ENCODE data around the gene KCNQ1.

KCNQ1 gene

GRCh38 chr11:2444821-2445745 lies at the start of gene KCNQ1:
TSS of gene KCNQ1 (plus strand) at chr11:2445008. CDS start at chr11:2445099, 91 bp downstream.
- H3K27ac Mint-ChIP-seq: no peak within 1 kb of the TSS
- H3K9me3 Mint-ChIP-seq: no peaks in the 10 kb centered on the region
- peaks cover 25% of the 10 kb centered on the region for H3K4me1 Mint-ChIP-seq
- peak; percentile 79 for ATAC-seq
- peak within 1 kb of the TSS; percentile 78 for H3K4me3 Mint-ChIP-seq
- DNase-seq (ENCODE audit: low spot score in 2 of 2): peak; percentile 48 to 72
- H3K36me3 Mint-ChIP-seq: no peaks in the 10 kb centered on the region

GRCh38 chr11:2395211-2395730 lies 49.5 kb upstream of the KCNQ1 start:
- Mint-ChIP-seq H3K27ac (no peak overlapping the region), H3K36me3 (peaks cover 51% of the 10 kb centered on the region), H3K4me3 (no peak overlapping the region), H3K9me3 (no peaks in the 10 kb centered on the region), H3K4me1 (peaks cover 17% of the 10 kb centered on the region)
- DNase-seq (ENCODE audit: low spot score in 2 of 2) (no peak), ATAC-seq (no peak)

DNA sequence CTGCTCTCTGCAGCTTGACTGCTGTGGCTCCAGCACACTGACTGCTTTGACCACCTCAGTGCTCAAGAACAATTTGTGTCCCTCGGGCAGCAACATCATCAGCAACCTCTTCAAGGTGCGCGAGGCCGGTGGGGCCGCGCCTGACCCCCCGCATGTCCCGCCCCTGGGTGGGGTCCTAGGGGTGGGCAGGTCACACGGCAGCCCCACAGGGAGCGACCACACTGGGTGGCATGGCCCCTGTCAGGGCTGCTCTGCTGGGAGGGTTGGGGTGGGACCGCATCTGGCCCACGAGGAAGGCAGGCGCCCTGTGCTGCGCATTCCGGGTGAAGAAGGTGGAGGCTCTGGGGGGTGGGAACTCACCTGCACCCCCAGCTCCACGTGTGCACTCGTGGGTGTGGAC lies 49.0 kb upstream of the KCNQ1 start:
- DNase-seq (ENCODE audit: low spot score in 2 of 2) (no peak), ATAC-seq (no peak)
- Mint-ChIP-seq H3K36me3 (peaks cover 53% of the 10 kb centered on the region), H3K27ac (no peak overlapping the region), H3K9me3 (no peaks in the 10 kb centered on the region), H3K4me3 (no peak overlapping the region), H3K4me1 (peaks cover 13% of the 10 kb centered on the region)

DNA sequence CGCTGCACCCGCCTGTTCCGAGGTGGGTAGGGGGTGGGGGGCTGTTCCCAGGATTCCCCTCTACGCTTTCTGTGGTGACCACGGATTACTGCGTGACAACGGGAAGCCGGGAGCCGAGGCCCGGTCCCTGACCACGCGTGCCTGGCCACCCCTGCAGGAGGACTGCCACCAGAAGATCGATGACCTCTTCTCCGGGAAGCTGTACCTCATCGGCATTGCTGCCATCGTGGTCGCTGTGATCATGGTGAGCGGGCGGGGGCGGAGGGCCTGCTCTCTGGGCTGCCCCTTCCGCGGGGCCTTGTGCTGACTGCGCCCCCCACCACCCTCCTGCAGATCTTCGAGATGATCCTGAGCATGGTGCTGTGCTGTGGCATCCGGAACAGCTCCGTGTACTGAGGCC lies 48.3 kb upstream of the KCNQ1 start:
- peaks cover 17% of the 10 kb centered on the region for H3K4me1 Mint-ChIP-seq
- ATAC-seq: no peak
- peaks cover 57% of the 10 kb centered on the region for H3K36me3 Mint-ChIP-seq
- H3K4me3 Mint-ChIP-seq: no peak overlapping the region
- H3K27ac Mint-ChIP-seq: no peak overlapping the region
- DNase-seq (ENCODE audit: low spot score in 2 of 2): no peak
- H3K9me3 Mint-ChIP-seq: no peaks in the 10 kb centered on the region

DNA sequence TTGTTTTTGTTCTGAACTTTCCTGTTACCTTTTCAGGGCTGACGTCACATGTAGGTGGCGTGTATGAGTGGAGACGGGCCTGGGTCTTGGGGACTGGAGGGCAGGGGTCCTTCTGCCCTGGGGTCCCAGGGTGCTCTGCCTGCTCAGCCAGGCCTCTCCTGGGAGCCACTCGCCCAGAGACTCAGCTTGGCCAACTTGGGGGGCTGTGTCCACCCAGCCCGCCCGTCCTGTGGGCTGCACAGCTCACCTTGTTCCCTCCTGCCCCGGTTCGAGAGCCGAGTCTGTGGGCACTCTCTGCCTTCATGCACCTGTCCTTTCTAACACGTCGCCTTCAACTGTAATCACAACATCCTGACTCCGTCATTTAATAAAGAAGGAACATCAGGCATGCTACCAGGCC lies 47.8 kb upstream of the KCNQ1 start:
- no peak overlapping the region for H3K27ac Mint-ChIP-seq
- H3K4me3 Mint-ChIP-seq: no peak overlapping the region
- H3K36me3 Mint-ChIP-seq: peaks cover 57% of the 10 kb centered on the region
- DNase-seq (ENCODE audit: low spot score in 2 of 2) (no peak), ATAC-seq (no peak)
- no peaks in the 10 kb centered on the region for H3K9me3 Mint-ChIP-seq
- H3K4me1 Mint-ChIP-seq: peaks cover 17% of the 10 kb centered on the region

GRCh38 chr11:2398664-2399355 lies 46.0 kb upstream of the KCNQ1 start:
- DNase-seq (ENCODE audit: low spot score in 2 of 2) (no peak), ATAC-seq (no peak)
- Mint-ChIP-seq H3K4me1 (peaks cover 28% of the 10 kb centered on the region), H3K9me3 (no peaks in the 10 kb centered on the region), H3K27ac (peak overlapping the region; percentile 95), H3K4me3 (peak overlapping the region; percentile 85), H3K36me3 (peaks cover 72% of the 10 kb centered on the region)

GRCh38 chr11:2399488-2400068 lies 45.2 kb upstream of the KCNQ1 start:
- DNase-seq (ENCODE audit: low spot score in 2 of 2): no peak
- ATAC-seq: no peak
- peaks cover 32% of the 10 kb centered on the region for H3K4me1 Mint-ChIP-seq
- H3K36me3 Mint-ChIP-seq: peaks cover 80% of the 10 kb centered on the region
- peak overlapping the region; percentile 85 for H3K4me3 Mint-ChIP-seq
- H3K9me3 Mint-ChIP-seq: no peaks in the 10 kb centered on the region
- H3K27ac Mint-ChIP-seq: peak overlapping the region; percentile 95

DNA sequence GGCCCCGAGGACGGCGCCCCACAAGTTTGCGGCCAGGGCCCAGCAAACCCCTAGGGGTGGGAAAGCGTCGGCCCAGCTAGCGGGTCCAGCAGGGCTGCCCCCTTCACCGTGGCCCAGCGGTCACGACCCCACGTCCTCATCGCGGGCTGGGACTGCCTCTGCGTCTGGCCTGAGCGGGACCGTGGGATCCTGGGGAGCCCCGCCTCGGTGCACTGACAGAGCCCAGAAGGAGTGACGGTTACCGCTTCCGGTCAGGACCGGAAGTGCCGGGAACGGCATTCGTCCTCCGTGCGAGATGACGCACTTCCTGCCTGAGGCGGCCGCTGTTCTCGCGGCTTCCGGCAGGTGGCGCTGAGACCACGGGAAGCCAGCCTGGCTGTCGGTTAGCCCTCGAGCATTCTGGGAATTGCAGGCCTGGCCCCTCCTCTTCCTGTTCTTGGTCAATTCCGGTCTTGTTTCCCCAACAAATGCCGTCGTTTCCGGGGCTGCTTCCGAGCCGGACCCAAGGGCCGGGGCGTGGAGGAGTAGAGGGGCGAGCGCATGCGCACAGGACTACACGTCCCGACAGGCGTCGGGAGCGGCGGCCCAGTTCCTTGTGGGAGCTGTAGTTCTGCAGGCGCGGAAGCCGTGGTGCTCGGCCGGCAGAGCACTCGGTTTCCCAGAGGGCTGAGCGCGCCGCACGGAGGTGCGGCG lies 44.6 kb upstream of the KCNQ1 start, which contains the start of gene TSSC4:
TSSC4 (plus strand) TSS at position 682 of the 693 bp plus-strand sequence. CDS start 1,884 bp downstream, outside the sequence.
- DNase-seq (ENCODE audit: low spot score in 2 of 2) (peak; percentile 99 to 100), ATAC-seq (peak; percentile 87)
- Mint-ChIP-seq H3K9me3 (no peaks in the 10 kb centered on the region), H3K4me1 (peaks cover 32% of the 10 kb centered on the region), H3K27ac (peak within 1 kb of the TSS; percentile 95), H3K36me3 (peaks cover 81% of the 10 kb centered on the region), H3K4me3 (peak within 1 kb of the TSS; percentile 85)

GRCh38 chr11:2400762-2401435 lies 43.9 kb upstream of the KCNQ1 start:
- Mint-ChIP-seq H3K9me3 (no peaks in the 10 kb centered on the region), H3K4me3 (peak overlapping the region; percentile 85), H3K36me3 (peaks cover 80% of the 10 kb centered on the region), H3K27ac (peak overlapping the region; percentile 95), H3K4me1 (peaks cover 32% of the 10 kb centered on the region)
- DNase-seq (ENCODE audit: low spot score in 2 of 2): peak in 1 of 2 donors; percentile 74
- no peak for ATAC-seq

- Mint-ChIP-seq H3K4me1 (peaks cover 32% of the 10 kb centered on the region), H3K4me3 (peak overlapping the region; percentile 85), H3K27ac (peak overlapping the region; percentile 95), H3K9me3 (no peaks in the 10 kb centered on the region), H3K36me3 (peaks cover 74% of the 10 kb centered on the region)
- DNase-seq (ENCODE audit: low spot score in 2 of 2) (no peak), ATAC-seq (no peak)
Observed at GRCh38 chr11:2401436-2401984, 43.3 kb upstream of the KCNQ1 start.

GRCh38 chr11:2402106-2402505 lies 42.7 kb upstream of the KCNQ1 start:
- ATAC-seq (no peak), DNase-seq (ENCODE audit: low spot score in 2 of 2) (no peak)
- H3K4me3 Mint-ChIP-seq: peak overlapping the region; percentile 85
- H3K36me3 Mint-ChIP-seq: peaks cover 68% of the 10 kb centered on the region
- peak overlapping the region; percentile 61 for H3K27ac Mint-ChIP-seq
- no peaks in the 10 kb centered on the region for H3K9me3 Mint-ChIP-seq
- H3K4me1 Mint-ChIP-seq: peaks cover 32% of the 10 kb centered on the region

DNA sequence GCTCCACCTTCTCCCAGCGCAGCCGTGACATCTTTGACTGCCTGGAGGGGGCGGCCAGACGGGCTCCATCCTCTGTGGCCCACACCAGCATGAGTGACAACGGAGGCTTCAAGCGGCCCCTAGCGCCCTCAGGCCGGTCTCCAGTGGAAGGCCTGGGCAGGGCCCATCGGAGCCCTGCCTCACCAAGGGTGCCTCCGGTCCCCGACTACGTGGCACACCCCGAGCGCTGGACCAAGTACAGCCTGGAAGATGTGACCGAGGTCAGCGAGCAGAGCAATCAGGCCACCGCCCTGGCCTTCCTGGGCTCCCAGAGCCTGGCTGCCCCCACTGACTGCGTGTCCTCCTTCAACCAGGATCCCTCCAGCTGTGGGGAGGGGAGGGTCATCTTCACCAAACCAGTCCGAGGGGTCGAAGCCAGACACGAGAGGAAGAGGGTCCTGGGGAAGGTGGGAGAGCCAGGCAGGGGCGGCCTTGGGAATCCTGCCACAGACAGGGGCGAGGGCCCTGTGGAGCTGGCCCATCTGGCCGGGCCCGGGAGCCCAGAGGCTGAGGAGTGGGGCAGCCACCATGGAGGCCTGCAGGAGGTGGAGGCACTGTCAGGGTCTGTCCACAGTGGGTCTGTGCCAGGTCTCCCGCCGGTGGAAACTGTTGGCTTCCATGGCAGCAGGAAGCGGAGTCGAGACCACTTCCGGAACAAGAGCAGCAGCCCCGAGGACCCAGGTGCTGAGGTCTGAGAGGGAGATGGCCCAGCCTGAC lies 41.7 kb upstream of the KCNQ1 start:
- H3K4me1 Mint-ChIP-seq: peaks cover 32% of the 10 kb centered on the region
- no peaks in the 10 kb centered on the region for H3K9me3 Mint-ChIP-seq
- DNase-seq (ENCODE audit: low spot score in 2 of 2): no peak
- peak overlapping the region; percentile 85 for H3K4me3 Mint-ChIP-seq
- ATAC-seq: no peak
- peaks cover 64% of the 10 kb centered on the region for H3K36me3 Mint-ChIP-seq
- peak overlapping the region; percentile 61 for H3K27ac Mint-ChIP-seq

DNA sequence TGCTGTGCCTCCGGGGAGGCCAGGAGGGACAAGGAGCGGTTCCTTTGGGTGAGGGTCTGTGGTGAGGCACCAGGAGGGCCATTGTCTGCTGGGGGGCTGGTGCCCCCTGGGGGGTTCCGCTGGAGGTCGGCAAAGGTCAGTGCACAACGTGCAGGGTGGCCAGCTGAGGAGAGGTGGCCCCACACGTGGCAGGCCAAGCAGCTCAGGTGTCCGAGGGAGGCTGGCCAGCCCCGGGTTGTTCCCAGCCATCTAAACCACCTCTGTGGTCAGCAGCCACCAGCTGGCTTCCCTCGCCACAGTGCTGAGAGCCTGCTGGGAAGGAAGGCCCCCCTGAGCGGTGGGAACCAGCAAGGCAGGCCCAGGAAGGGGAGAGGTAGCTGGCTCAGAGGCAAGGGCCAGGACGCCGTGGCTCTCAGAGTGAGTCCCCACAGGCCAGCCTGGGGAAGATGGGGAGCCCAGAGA lies 40.0 kb upstream of the KCNQ1 start:
- Mint-ChIP-seq H3K36me3 (peaks cover 54% of the 10 kb centered on the region), H3K9me3 (no peaks in the 10 kb centered on the region), H3K4me1 (peaks cover 25% of the 10 kb centered on the region), H3K4me3 (no peak overlapping the region), H3K27ac (peak overlapping the region; percentile 78)
- no peak for DNase-seq (ENCODE audit: low spot score in 2 of 2)
- no peak for ATAC-seq
